Stimulated activated memory B cell treated with anti-CD40 and anti-IgM and Interleukin-4, amounts not matched to agents 10 μg/mL and 1 μg/mL and 100 μg/mL, for 72 hours (primary cell): ENCODE results near the gene AHRR.
"Not testable (repeated sequence)": the region's sequence is repeated elsewhere in the genome, so short reads cannot be mapped to it uniquely, and the experiment has no call there.

Experiments
- ATAC-seq: fragments of 150-1000 bp; cut with Tn5 transposase; 2 replicates; pipeline ENCODE4 v1.10.0; 2021
- H3K27ac Mint-ChIP-seq: one replicate; pipeline ENCODE4 v1.8.0; 2022; ENCODE audit warnings: mild to moderate bottlenecking, mixed read lengths
- H3K27me3 Mint-ChIP-seq: one replicate; pipeline ENCODE4 v1.8.0; 2022; ENCODE audit warnings: mixed read lengths
- H3K36me3 Mint-ChIP-seq: one replicate; pipeline ENCODE4 v1.8.0; 2022; ENCODE audit warnings: mixed read lengths
- H3K4me1 Mint-ChIP-seq: one replicate; pipeline ENCODE4 v1.8.0; 2022; ENCODE audit warnings: mixed read lengths
- H3K4me3 Mint-ChIP-seq: one replicate; pipeline ENCODE4 v1.8.0; 2022; ENCODE audit warnings: mild to moderate bottlenecking, moderate library complexity, mixed read lengths
- H3K9me3 Mint-ChIP-seq: one replicate; pipeline ENCODE4 v1.8.0; 2022; ENCODE audit warnings: mixed read lengths

The AHRR gene

DNA sequence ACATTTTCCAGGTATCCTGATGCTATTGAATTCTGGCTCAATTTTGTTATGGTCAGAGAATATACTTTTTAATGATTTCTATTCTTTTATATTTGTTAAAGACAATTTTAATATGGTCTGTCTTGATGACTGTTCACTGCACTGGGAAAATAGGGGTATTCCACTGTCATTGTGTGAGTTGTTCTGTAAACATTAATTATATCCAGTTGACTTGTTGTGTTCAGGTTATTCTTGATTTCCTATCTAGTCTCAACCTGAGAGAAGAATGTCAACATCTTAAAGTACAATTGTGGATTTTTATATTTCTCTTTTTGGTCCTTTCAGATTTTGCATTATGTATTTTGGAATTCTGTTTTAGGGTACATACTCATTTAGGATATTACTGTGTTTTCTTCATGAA is 61.6 kb downstream of the AHRR start:
- H3K36me3 Mint-ChIP-seq, result peaks cover 82% of the 10 kb centered on the region

DNA sequence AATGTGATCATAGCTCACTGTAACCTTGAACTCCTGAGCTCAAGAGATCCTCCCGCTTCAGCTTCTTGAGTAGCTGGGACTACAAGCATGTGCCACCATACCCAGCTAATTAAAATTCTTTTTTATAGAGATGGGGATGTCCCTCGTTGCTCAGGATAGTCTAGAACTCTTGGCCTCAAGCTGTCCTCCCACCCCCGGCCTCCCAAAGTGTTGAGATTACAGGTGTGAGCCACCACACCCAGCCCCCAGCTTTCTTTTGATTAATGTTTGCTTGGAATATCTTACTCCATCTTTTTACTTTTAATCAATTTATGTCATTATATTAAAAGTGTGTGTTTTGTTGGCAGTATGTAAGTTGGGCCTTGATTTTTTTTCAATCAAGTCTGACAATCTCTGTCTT is 62.1 kb downstream of the AHRR start:
- Mint-ChIP-seq H3K9me3 (peaks cover 21% of the 10 kb centered on the region), H3K27ac (no peak overlapping the region), H3K36me3 (peaks cover 85% of the 10 kb centered on the region), H3K4me3 (no peak overlapping the region), H3K4me1 (peaks cover 18% of the 10 kb centered on the region), H3K27me3 (peaks cover 27% of the 10 kb centered on the region)
- no peak for ATAC-seq

More for the DNA sequence above, 61.6 kb downstream of the AHRR start:
- H3K27me3 Mint-ChIP-seq, result peaks cover 22% of the 10 kb centered on the region
- H3K4me1 Mint-ChIP-seq, result peaks cover 18% of the 10 kb centered on the region
- ATAC-seq, result no peak
- no peak overlapping the region for H3K4me3 Mint-ChIP-seq
- no peak overlapping the region for H3K27ac Mint-ChIP-seq
- H3K9me3 Mint-ChIP-seq, result peaks cover 21% of the 10 kb centered on the region

DNA sequence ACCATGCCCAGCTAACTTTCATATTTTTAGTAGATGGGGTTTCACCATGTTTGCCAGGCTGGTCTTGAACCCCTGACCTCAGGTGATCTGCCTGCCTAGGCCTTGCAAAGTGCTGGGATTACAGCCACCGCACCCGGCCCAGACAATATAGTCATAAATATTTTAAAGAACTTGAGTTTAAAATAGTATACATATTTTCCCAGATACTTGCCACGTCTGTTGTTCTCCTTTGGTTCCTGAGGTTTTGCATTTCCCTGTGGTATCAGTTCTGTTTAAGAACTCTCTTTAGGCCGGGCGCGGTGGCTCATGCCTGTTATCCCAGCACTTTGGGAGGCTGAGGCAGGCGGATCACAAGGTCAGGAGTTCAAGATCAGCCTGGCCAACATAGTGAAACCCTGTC is 63.1 kb downstream of the AHRR start:
- ATAC-seq, H3K4me3 Mint-ChIP-seq, H3K27ac Mint-ChIP-seq: not testable (repeated sequence)
- H3K9me3 Mint-ChIP-seq, result peaks cover 22% of the 10 kb centered on the region
- peaks cover 83% of the 10 kb centered on the region for H3K36me3 Mint-ChIP-seq
- peaks cover 14% of the 10 kb centered on the region for H3K4me1 Mint-ChIP-seq
- peaks cover 37% of the 10 kb centered on the region for H3K27me3 Mint-ChIP-seq

DNA sequence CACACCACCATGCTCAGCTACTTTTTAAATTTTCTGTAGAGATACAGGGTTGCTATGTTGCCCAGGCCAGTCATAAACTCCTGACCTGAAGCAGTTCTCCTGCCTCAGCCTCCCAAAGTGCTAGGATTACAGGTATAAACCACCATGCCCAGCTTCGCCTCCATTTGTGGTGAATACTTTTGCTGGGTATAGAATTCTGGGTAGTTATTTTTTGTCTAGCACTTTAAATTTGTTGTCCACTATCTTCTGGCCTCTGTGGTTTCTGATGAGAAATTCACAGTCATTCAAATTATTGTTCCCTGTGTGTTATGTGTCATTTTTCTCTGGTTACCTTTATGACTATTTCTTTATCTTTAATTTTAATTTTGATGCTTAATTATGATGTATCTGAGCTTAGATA is 63.8 kb downstream of the AHRR start:
- no peak overlapping the region for H3K27ac Mint-ChIP-seq
- ATAC-seq, result no peak
- peaks cover 88% of the 10 kb centered on the region for H3K36me3 Mint-ChIP-seq
- H3K4me1 Mint-ChIP-seq, result peaks cover 20% of the 10 kb centered on the region
- peaks cover 25% of the 10 kb centered on the region for H3K9me3 Mint-ChIP-seq
- H3K4me3 Mint-ChIP-seq, result no peak overlapping the region
- H3K27me3 Mint-ChIP-seq, result peaks cover 44% of the 10 kb centered on the region

DNA sequence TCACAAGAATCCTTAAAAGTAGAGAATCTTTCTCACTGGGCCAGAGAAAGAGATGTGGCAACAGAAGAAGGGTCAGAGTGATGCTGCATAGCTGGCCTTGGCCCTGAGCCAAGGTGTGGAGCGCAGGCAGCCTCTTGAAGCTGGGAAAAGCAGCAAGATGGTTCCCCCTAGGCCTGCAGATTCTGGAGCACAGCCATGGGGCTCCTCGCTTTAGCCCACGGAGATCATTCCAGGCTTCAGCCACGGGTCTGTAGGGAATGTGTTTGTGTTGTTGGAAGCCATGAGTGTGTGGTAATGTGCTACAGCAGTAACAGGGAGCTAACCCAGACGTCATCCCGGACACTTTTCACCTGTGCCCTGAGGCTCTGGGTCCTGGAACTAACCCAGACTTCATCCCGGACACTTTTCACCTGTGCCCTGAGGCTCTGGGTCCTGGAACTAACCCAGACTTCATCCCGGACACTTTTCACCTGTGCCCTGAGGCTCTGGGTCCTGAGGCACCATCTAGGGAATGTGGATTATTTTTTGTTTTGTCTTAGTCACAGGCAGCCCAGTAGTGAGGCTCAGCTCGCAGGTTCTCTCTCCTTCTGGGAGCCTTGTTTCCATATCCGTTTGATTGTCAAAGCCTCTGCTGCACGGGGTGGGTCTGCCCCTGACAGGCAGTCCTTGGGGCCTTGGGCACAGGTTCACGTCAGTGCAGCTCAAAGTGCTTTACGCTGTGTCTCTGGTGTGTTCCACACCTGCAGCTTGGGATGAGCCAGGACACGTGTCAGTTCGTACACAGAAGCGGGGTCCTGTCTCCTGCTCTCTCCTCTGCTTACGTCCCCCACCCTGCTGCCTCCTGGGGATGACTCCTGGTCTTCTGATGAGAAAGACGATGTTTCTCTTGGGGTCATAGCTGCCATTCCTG is 65.2 kb downstream of the AHRR start:
- Mint-ChIP-seq H3K27ac (peak overlapping the region; percentile 81), H3K36me3 (peaks cover 87% of the 10 kb centered on the region), H3K4me3 (no peak overlapping the region), H3K27me3 (peaks cover 52% of the 10 kb centered on the region), H3K4me1 (peaks cover 30% of the 10 kb centered on the region), H3K9me3 (peaks cover 27% of the 10 kb centered on the region)
- no peak for ATAC-seq

DNA sequence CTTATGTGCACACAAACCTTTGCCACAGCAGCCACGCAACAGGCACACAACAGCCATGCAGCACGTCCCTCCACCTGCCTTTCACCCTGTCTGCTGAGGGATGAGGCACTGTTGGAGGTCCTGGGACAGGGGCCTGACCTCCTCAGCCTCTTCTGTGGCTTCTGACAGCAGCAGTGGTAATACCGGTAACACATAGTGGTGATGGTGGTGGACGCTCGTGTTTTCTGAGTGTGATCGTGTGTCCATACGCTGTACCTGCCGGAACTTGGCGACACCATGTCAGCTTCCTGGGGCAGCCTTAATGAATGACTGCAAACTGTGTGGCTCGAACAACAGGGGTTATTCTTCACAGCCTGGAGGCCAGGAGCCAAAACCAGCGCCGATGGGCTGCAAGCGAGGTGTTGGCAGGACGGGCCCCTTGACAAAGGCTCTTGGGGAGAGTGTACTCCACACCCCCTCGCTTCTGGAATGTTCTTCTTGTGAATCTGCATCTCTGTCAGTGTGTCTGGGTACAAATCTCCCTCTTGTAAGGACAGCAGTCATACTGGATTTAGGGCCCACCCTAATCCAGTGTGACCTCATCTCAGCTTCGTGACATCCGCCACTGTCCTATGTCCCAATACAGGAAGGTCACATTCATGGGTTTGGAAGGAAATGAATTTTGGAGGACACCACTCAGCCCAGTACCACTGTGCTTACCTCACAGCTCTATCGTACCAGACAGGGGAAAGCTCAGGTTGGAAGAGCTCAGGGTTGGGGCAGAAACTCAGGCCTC is 66.2 kb downstream of the AHRR start:
- peaks cover 18% of the 10 kb centered on the region for H3K9me3 Mint-ChIP-seq
- peaks cover 34% of the 10 kb centered on the region for H3K4me1 Mint-ChIP-seq
- peaks cover 52% of the 10 kb centered on the region for H3K27me3 Mint-ChIP-seq
- H3K27ac Mint-ChIP-seq, result peak overlapping the region; percentile 81
- no peak for ATAC-seq
- H3K4me3 Mint-ChIP-seq, result no peak overlapping the region
- peaks cover 81% of the 10 kb centered on the region for H3K36me3 Mint-ChIP-seq

DNA sequence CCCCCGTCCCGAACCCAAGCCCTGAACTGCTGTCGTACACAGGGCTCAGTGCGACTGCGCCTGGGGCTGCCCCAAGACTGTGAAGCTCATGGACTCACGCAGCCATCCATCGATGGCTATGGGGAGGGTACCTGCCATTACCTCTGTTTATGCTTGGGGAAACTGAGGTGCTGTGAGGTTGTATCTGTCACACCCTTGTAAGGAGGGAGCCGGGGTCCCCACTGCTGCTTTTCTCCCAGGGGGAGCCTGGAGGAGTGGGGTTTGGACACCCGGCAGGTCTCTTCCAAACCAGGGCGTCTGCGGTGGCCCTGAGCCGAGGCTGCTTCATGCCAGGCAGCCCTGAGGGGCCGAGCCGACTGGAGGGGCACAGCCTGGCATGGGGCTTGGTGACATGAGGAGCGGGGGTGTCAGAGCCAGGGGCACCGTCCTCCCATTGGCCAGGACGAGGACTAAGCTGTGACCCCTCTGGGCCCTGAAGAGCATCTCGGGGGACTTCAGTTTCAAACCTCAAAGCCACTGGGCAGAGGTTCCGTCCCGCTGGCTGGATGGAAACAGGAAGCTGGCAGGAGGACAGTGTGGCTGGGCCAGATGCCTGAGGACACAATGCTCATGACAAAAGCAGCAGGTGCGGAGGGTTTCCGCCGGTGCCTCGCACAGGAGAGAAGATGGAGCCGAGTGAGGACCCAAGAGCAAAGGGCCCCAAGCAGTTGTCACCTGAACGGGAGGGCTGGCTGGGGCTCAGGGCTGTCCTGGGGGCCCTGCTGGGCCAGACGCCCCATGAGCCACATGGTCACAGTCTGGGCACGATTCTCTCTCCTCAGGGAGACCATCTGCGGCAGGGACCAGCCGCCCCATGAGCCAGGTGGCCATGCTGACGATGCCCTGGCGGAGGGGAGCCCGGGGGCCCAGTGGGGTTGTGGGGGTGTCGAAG is 67.0 kb downstream of the AHRR start:
- Mint-ChIP-seq H3K27me3 (peaks cover 52% of the 10 kb centered on the region), H3K4me3 (peak overlapping the region; percentile 56), H3K4me1 (peaks cover 42% of the 10 kb centered on the region), H3K27ac (peak overlapping the region; percentile 81), H3K9me3 (peaks cover 18% of the 10 kb centered on the region), H3K36me3 (peaks cover 85% of the 10 kb centered on the region)
- ATAC-seq, result no peak

DNA sequence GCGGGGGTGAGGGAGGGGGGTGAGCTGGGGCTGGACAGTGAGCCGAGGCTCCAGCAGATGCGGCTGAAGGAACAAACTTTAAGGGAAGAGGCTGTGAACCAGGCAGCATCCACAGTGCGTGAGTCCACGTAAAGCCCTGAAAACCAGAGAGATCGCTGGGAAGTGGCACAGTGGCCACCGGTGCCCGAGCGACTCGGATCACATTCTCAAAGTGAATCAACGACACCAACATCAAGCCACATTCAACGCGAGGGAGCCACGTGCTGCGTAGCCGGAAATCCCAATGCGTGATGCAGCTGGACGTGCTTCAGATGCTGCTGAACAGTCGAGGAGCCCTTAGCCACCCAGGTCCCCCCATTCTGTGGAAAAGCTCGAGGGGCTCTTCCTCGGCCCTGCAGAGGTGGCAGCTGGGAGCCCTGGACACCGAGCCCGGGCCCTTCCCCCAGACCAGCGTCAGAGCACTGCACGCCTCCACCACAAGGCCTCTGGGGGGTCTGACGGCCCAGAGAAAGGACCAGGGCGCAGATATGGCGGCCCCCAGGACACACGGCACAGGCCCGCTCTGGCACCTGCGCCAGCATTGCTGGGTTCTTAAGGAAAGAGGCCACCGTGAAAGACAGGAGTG is 67.8 kb downstream of the AHRR start:
- Mint-ChIP-seq H3K36me3 (peaks cover 83% of the 10 kb centered on the region), H3K4me1 (peaks cover 48% of the 10 kb centered on the region), H3K4me3 (no peak overlapping the region), H3K27me3 (peaks cover 52% of the 10 kb centered on the region), H3K9me3 (peaks cover 16% of the 10 kb centered on the region), H3K27ac (peak overlapping the region; percentile 81)
- no peak for ATAC-seq

DNA sequence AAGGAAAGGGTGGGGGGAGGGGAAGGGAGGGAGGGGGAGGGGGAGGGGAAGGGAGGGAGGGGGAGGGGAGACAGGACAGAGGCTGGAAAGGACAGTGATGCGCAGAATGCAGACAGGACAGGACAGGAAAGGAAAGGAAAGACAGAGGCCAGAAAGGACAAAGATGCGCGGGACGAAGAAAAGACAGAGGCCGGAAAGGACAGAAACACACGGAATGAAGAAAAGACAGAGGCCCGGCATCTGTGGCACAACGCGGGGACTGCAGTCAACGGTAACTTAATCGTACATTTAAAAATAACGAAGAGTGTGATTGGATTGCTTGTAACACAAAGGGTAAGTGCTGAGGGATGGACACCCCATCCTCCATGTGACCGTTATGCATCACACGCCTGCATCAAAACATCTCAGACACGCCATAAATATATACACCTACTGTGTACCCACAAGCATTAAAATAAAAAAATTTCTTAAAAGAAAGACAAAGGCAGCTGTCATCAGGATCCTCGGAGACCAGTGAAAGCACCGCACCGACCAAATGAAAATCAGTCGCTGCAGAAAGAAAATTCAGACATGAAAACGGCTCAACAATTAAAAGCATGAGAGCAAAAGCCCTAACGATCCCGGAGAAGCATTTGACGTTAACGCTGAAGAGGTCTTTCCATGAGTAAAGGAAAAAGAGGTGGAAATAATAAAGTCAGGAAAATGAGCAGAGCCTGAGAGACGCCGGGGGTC is 68.5 kb downstream of the AHRR start:
- no peak overlapping the region for H3K4me3 Mint-ChIP-seq
- peaks cover 75% of the 10 kb centered on the region for H3K36me3 Mint-ChIP-seq

DNA sequence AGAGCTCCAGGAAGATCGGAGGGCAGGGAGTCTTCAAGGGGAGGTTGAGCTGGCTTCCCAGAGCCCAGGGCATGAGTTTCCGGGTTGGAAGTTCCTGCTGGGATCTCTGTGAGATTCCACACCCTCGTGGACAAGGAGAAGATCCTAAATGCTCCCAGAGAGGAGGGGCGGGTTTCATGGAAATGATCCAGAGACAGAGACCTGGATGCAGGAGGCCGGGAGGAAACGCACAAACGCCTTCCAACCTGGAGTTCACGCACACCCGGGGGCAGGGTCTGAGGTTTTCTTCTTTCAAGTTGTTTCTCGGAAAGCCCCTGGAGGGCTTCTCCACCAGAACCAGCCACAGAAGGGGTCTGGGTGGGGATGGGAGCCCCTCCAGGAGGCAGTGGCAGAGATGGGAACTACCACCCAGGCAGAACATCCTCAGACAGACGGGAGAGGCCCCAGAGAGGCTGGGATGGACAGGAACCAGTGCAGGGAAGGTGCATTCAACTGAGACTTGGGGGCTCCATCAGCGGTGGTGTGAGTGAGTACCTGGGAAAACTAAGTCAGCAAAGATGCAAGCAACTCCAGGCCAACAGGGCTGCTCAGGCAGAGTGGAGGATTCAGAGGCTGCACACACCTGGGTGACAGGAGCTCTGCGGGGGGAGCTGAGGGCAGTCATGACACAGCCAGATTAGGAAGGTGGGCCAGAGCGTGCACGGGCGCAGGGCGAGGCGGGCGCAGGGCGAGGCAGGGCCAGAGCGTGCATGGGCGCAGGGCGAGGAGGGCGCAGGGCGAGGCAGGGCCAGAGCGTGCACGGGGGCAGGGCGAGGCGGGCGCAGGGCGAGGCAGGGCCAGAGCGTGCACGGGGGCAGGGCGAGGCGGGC is 69.3 kb downstream of the AHRR start:
- peaks cover 48% of the 10 kb centered on the region for H3K4me1 Mint-ChIP-seq
- no peak for ATAC-seq
- H3K4me3 Mint-ChIP-seq, result peak overlapping the region; percentile 66
- peaks cover 71% of the 10 kb centered on the region for H3K36me3 Mint-ChIP-seq
- H3K9me3 Mint-ChIP-seq, result peaks cover 10% of the 10 kb centered on the region
- H3K27ac Mint-ChIP-seq, result peak overlapping the region; percentile 78
- H3K27me3 Mint-ChIP-seq, result peaks cover 48% of the 10 kb centered on the region

More for the DNA sequence above, 68.5 kb downstream of the AHRR start:
- ATAC-seq, result no peak
- peak overlapping the region; percentile 78 for H3K27ac Mint-ChIP-seq
- H3K4me1 Mint-ChIP-seq, result peaks cover 48% of the 10 kb centered on the region
- H3K9me3 Mint-ChIP-seq, result peaks cover 16% of the 10 kb centered on the region
- peaks cover 52% of the 10 kb centered on the region for H3K27me3 Mint-ChIP-seq

DNA sequence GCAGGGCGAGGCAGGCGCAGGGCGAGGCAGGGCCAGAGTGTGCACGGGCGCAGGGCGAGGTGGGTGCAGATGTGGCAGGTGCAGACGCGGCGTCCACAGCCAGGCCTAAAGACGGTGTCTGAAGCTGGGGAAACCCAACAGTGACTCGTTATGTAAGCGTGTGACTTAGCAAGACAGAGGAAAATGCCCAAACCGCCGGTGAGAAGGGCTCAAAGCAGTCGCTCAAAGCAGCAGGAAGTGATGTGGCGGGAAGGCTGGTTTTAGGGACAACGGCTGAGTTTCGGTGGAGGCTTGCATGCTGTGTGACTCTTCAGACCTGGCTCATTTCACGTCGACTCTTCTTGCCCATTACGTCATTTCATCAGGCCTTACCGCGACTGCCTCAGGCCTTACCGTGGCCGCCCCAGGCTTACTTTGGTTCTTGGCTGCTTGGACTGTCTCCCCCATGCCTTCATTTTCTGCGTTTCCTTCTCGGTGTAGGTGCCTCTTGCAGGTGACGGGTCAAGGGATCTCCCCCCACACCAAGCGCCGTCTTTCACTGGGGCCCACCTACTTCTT is 71.0 kb downstream of the AHRR start:
- peaks cover 7% of the 10 kb centered on the region for H3K9me3 Mint-ChIP-seq
- H3K27ac Mint-ChIP-seq, result peak overlapping the region; percentile 84
- ATAC-seq, result peak; percentile 86

DNA sequence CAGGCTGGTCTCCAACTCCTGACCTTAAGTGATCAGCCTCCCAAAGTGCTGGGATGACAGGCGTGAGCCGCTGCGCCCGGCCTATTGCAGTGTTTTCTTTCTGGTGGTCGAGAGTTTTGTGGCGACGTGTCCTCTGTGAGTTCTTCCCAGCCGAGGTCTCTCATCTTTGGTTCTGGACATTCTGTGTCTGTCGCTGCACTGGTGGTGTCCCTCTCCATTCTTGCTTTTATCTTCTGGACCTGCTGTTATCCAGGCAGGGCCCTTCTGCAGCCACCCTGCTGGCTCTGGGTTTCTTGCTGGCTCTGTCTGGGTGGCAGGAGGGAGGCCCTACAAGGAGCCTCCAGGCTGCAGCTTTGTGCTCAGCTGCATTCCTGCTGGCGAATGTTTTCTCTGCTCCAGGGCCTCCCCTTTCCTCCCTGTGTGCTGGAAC is 72.3 kb downstream of the AHRR start:
- Mint-ChIP-seq H3K9me3 (peaks cover 7% of the 10 kb centered on the region), H3K27me3 (peaks cover 22% of the 10 kb centered on the region), H3K36me3 (peaks cover 54% of the 10 kb centered on the region), H3K4me3 (no peak overlapping the region), H3K4me1 (peaks cover 48% of the 10 kb centered on the region), H3K27ac (peak overlapping the region; percentile 84)
- no peak for ATAC-seq

More for the DNA sequence above, 71.0 kb downstream of the AHRR start:
- Mint-ChIP-seq H3K4me1 (peaks cover 48% of the 10 kb centered on the region), H3K4me3 (peak overlapping the region; percentile 32), H3K36me3 (peaks cover 59% of the 10 kb centered on the region), H3K27me3 (peaks cover 36% of the 10 kb centered on the region)

DNA sequence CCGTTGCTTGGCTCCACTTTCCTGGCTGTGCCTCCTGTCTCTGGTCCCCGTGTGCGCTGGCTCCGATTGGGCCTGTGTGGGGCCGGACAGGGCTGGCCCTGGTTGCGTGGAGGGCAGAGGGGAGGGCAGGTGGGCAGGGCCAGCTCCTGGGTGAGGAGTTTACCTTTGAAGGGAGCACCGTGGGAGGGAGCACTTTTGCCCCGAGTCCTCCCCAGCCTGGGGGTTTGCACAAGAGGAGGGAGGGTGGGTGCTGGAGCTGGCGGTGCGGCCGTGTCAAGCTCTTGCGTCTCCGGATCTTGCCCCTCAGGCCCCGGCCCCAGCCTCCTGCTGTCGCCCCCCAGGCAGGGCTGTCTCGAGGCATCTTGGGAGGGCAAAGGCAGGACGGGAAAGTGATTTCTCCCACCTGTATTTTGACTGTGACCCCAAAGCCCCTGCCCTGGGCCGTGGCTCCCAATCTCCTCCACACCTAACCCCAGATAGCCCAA is 73.2 kb downstream of the AHRR start:
- Mint-ChIP-seq H3K27me3 (peaks cover 14% of the 10 kb centered on the region), H3K4me1 (peaks cover 51% of the 10 kb centered on the region), H3K36me3 (peaks cover 55% of the 10 kb centered on the region), H3K27ac (peak overlapping the region; percentile 84), H3K4me3 (no peak overlapping the region), H3K9me3 (peaks cover 5% of the 10 kb centered on the region)
- no peak for ATAC-seq
